ENCODE results near the gene MPDZ. TPM values are rescaled to one million over a fixed set of nuclear protein-coding genes. Genes with fewer than 3 reads are reported as not detected.
A peak's percentile ranks its signal among the peaks of the same experiment; 100 is the strongest.

MPDZ gene
- total and polyA plus RNA-seq, 2 of the 4 experiments (the other 2 are of a cell fraction): 18.8 to 39.3 TPM

- Histone ChIP-seq H3K4me3 (ENCODE audit: insufficient read depth, low read depth, low read length) (peak overlapping the region; percentile 38; the same call in 1 of the 2 replicates), H2AK9ac (replicated peaks; ENCODE audit: low read depth, low read length, poor library complexity) (no peak overlapping the region), H4K5ac (ENCODE audit: low read depth, low read length) (no peak overlapping the region), H2AK5ac (ENCODE audit: low read depth, low read length) (no peak overlapping the region), H3K9me3 (ENCODE audit: control insufficient read depth, insufficient read depth, low read length) (no peaks in the 10 kb centered on the region), H4K91ac (ENCODE audit: insufficient read depth, low read depth, low read length) (no peak overlapping the region), H3K79me1 (ENCODE audit: low read depth in 1 of 2, low read length in 2 of 2) (no peaks in the 10 kb centered on the region), H3K27me3 (ENCODE audit: control insufficient read depth, insufficient read depth, low read length) (no peaks in the 10 kb centered on the region), H3K9me1 (ENCODE audit: insufficient read depth, low read length) (no peaks in the 10 kb centered on the region), H2AFZ (replicated peaks; ENCODE audit: low read length, poor library complexity) (no peak overlapping the region), H4K8ac (ENCODE audit: low read depth in 2 of 2, low read length in 2 of 2) (no peak overlapping the region), H2BK120ac (ENCODE audit: low read depth, low read length) (no peak overlapping the region), H3K9ac (ENCODE audit: low read depth, low read length) (0 out of 2 replicates have a peak overlapping the region, but pooled peaks have one; percentile 33), H4K20me1 (ENCODE audit: insufficient read depth, low read length) (no peaks in the 10 kb centered on the region), H2BK5ac (ENCODE audit: low read depth, low read length, poor library complexity, severe bottlenecking) (no peak overlapping the region), H3K23ac (ENCODE audit: low read depth, low read length) (no peak overlapping the region), H3K56ac (ENCODE audit: extremely low read depth, insufficient read depth, low read length) (no peak overlapping the region), H3K27ac (ENCODE audit: insufficient read depth, low read length) (no peak overlapping the region), H2BK20ac (ENCODE audit: low read depth, low read length) (no peak overlapping the region), H2BK15ac (ENCODE audit: low read depth, low read length) (no peak overlapping the region), H3K36me3 (ENCODE audit: control insufficient read depth, insufficient read depth, low read length) (no peaks in the 10 kb centered on the region), H3K18ac (ENCODE audit: low read depth, low read length) (no peak overlapping the region), H3K4me1 (ENCODE audit: control insufficient read depth, insufficient read depth, low read length) (no peaks in the 10 kb centered on the region), H3K14ac (replicated peaks; ENCODE audit: low read depth, low read length) (no peak overlapping the region), H3K4me2 (ENCODE audit: low read depth, low read length) (peak overlapping the region; percentile 95), H3K4ac (ENCODE audit: low read depth, low read length) (no peak overlapping the region)
- DNase-seq (peak; percentile 57), ATAC-seq (ENCODE audit: low read depth) (peak; percentile 85)
- POLR2A ChIA-PET (ENCODE audit: unreplicated experiment): no interaction called here
- intact Hi-C loops (cut with micrococcal nuclease): loop anchor here (1.0 to 5.0 kb wide), 5 partner anchors 54 to 387 kb away; no protein-coding TSS in a partner anchor
- dilution Hi-C loops (cut with HindIII; ENCODE audit: low sequenced_read_pairs, unreplicated experiment): no loop called here
- CTCF ChIA-PET: interaction anchor here (0.6 to 1.6 kb wide), 11 partner anchors 10 to 387 kb away, joined by 3 to 7 read pairs (median 4); no protein-coding TSS in a partner anchor
- TF ChIP-seq CTCF (conservative IDR thresholded peaks at IDR 0.05; ENCODE audit: low read depth, low read length): peak; percentile 67
- TF ChIP-seq ELK1 (IDR thresholded peaks at IDR 0.05; ENCODE audit: borderline replicate concordance, low read depth, low read length): no peak
- peak; percentile 66 for TF ChIP-seq RAD21 (IDR thresholded peaks at IDR 0.05; ENCODE audit: low read length)
- TF ChIP-seq SMC3 (IDR thresholded peaks at IDR 0.05; ENCODE audit: low read depth, low read length): peak; percentile 43
- 0% methylated on average over 1 of the region's 10 CpGs; no CpG with 5 or more reads in 1 of the 2 experiments for WGBS, 2 experiments (ENCODE audit: extremely low coverage in 2 of 2, insufficient read length in 1 of 2)
- in situ Hi-C loops (cut with MboI; ENCODE audit: low sequenced_read_pairs): loop anchor here (5.0 kb wide), 1 partner anchor 367 kb away; no protein-coding TSS in a partner anchor
- no TSS peak for BruUV-seq (replicated peaks)
Measured at GRCh38 chr9:13088720-13089427, 190.6 kb downstream of the MPDZ start.
